Measurements from ENCODE around the gene POC1B. TPM values are rescaled to one million over a fixed set of nuclear protein-coding genes. Genes with fewer than 3 reads are reported as not detected.

POC1B gene
- total RNA-seq, 4 donors from 2014 or later: 17.9 to 34.8 (median 23.6) TPM

- no peak for ATAC-seq (ENCODE audit: low FRiP score)
- DNase-seq (ENCODE audit: low spot score): no peak
- TF ChIP-seq CTCF (IDR thresholded peaks at IDR 0.05): no peak
Measured at GRCh38 chr12:89391726-89392336, 134.0 kb downstream of the POC1B start.

- no peak for DNase-seq (ENCODE audit: low spot score)
- ATAC-seq (ENCODE audit: low FRiP score): peak; percentile 39
- TF ChIP-seq CTCF (IDR thresholded peaks at IDR 0.05): no peak
Measured at GRCh38 chr12:89390802-89391673, 134.8 kb downstream of the POC1B start.

- DNase-seq (ENCODE audit: low spot score) (no peak), ATAC-seq (ENCODE audit: low FRiP score) (peak; percentile 65)
- TF ChIP-seq CTCF (IDR thresholded peaks at IDR 0.05): no peak
Measured at GRCh38 chr12:89389755-89390661, 135.8 kb downstream of the POC1B start.

GRCh38 chr12:89386138-89386537, 139.7 kb downstream of the POC1B start:
- ATAC-seq (ENCODE audit: low FRiP score) (no peak), DNase-seq (ENCODE audit: low spot score) (no peak)
- no peak for TF ChIP-seq CTCF (IDR thresholded peaks at IDR 0.05)

GRCh38 chr12:89384807-89385206, 141.0 kb downstream of the POC1B start:
- TF ChIP-seq CTCF (IDR thresholded peaks at IDR 0.05): no peak
- DNase-seq (ENCODE audit: low spot score): no peak
- no peak for ATAC-seq (ENCODE audit: low FRiP score)

- ATAC-seq (ENCODE audit: low FRiP score): peak; percentile 77
Measured at GRCh38 chr12:89384050-89384758, 141.6 kb downstream of the POC1B start.

More at GRCh38 chr12:89384050-89384758, 141.6 kb downstream of the POC1B start:
- no peak for TF ChIP-seq CTCF (IDR thresholded peaks at IDR 0.05)
- DNase-seq (ENCODE audit: low spot score): no peak
